IMR-90 (cell line): ENCODE data around the gene KRTAP10-1. TPM values are rescaled to one million over a fixed set of nuclear protein-coding genes. Genes with fewer than 3 reads are reported as not detected.

ENCODE experiments used
- ATAC-seq: fragments of 200-7000 bp; cut with Tn5 transposase; 2 replicates; pipeline ENCODE4 v1.9.1; 2020; ENCODE audit warnings: low read depth, mild to moderate bottlenecking, moderate library complexity
- BruUV-seq: library from RNA; stranded (reverse); fragments of 400-500 nt; replicated peaks from 2 replicates; lab custom pipeline; 2021; lab: Mats Ljungman, UMichigan
- CTCF ChIA-PET: fragments of 300-600 bp; formaldehyde crosslinking; extraction: SDS; loops from one replicate; lab custom pipeline; 2021; ENCODE audit warnings: antibody characterized with exemption; lab: Yijun Ruan, JAX
- POLR2A ChIA-PET: fragments of 300-600 bp; sonication (Branson Sonifier 250); formaldehyde crosslinking; loops from one replicate; lab custom pipeline; 2022; ENCODE audit warnings: antibody characterized with exemption; ENCODE audit not compliant: unreplicated experiment; lab: Charles Lee
- DNase-seq: peaks from one replicate; pipeline ENCODE4 v3.0.0; 2013
- H2AFZ ChIP-seq: replicated peaks from 2 replicates; pipeline ENCODE3; 2013; ENCODE audit warnings: low read length, mild to moderate bottlenecking; ENCODE audit not compliant: poor library complexity
- H2AK5ac ChIP-seq: 2 replicates; pipeline ENCODE4 v1.6.1; 2013; ENCODE audit warnings: low read depth, low read length, inconsistent platforms
- H2AK9ac ChIP-seq: replicated peaks from 2 replicates; pipeline ENCODE3; 2013; ENCODE audit warnings: mild to moderate bottlenecking, low read depth, low read length, moderate library complexity; ENCODE audit not compliant: poor library complexity
- H2BK120ac ChIP-seq: 2 replicates; pipeline ENCODE4 v1.6.1; 2013; ENCODE audit warnings: low read depth, low read length, inconsistent platforms
- H2BK15ac ChIP-seq: 3 replicates; pipeline ENCODE4 v1.6.1; 2013; ENCODE audit warnings: low read depth, low read length, inconsistent platforms
- H2BK20ac ChIP-seq: 2 replicates; pipeline ENCODE4 v1.6.1; 2013; ENCODE audit warnings: low read depth, mild to moderate bottlenecking, inconsistent platforms, low read length, moderate library complexity
- H2BK5ac ChIP-seq: 2 replicates; pipeline ENCODE4 v1.6.1; 2013; ENCODE audit warnings: mild to moderate bottlenecking, low read depth, low read length, inconsistent platforms; ENCODE audit not compliant: poor library complexity, severe bottlenecking
- H3K14ac ChIP-seq: replicated peaks from 2 replicates; pipeline ENCODE4 v1.6.1; 2013; ENCODE audit warnings: low read depth, low read length, inconsistent platforms
- H3K18ac ChIP-seq: 2 replicates; pipeline ENCODE4 v1.6.1; 2013; ENCODE audit warnings: low read depth, low read length, control low read depth
- H3K23ac ChIP-seq: 2 replicates; pipeline ENCODE4 v1.6.1; 2013; ENCODE audit warnings: low read depth, low read length, inconsistent platforms
- H3K27ac ChIP-seq: 2 replicates; pipeline ENCODE4 v1.5.1; 2013; ENCODE audit warnings: mild to moderate bottlenecking, control low read depth, low read length; ENCODE audit not compliant: insufficient read depth
- H3K27me3 ChIP-seq: 2 replicates; pipeline ENCODE4 v1.6.1; 2013; ENCODE audit warnings: low read length; ENCODE audit not compliant: control insufficient read depth, insufficient read depth
- H3K36me3 ChIP-seq: 2 replicates; pipeline ENCODE4 v1.6.1; 2013; ENCODE audit warnings: low read length, mixed read lengths; ENCODE audit not compliant: control insufficient read depth, insufficient read depth
- H3K4ac ChIP-seq: 2 replicates; pipeline ENCODE4 v1.6.1; 2013; ENCODE audit warnings: low read depth, low read length, inconsistent platforms
- H3K4me1 ChIP-seq: 2 replicates; pipeline ENCODE4 v1.6.1; 2013; ENCODE audit warnings: low read length, mixed read lengths; ENCODE audit not compliant: control insufficient read depth, insufficient read depth
- H3K4me2 ChIP-seq: 2 replicates; pipeline ENCODE4 v1.6.1; 2013; ENCODE audit warnings: low read depth, mild to moderate bottlenecking, control low read depth, low read length, moderate library complexity
- H3K4me3 ChIP-seq: 2 replicates; pipeline ENCODE4 v1.5.1; 2013; ENCODE audit warnings: low read depth, mild to moderate bottlenecking, control low read depth, low read length, moderate library complexity; ENCODE audit not compliant: insufficient read depth
- H3K56ac ChIP-seq: 2 replicates; pipeline ENCODE4 v1.6.1; 2013; ENCODE audit warnings: low read length, inconsistent platforms; ENCODE audit not compliant: insufficient read depth; ENCODE audit errors: extremely low read depth
- H3K79me1 ChIP-seq, 2 experiments: 2 replicates each; pipeline ENCODE4 v1.6.1; 2013; ENCODE audit warnings: low read length in 2 of 2, inconsistent platforms in 1 of 2, low read depth in 1 of 2
- H3K9ac ChIP-seq: 2 replicates; pipeline ENCODE4 v1.6.1; 2013; ENCODE audit warnings: low read depth, low read length, control low read depth
- H3K9me1 ChIP-seq: 2 replicates; pipeline ENCODE4 v1.6.1; 2013; ENCODE audit warnings: low read length, inconsistent platforms; ENCODE audit not compliant: insufficient read depth
- H3K9me3 ChIP-seq: 2 replicates; pipeline ENCODE4 v1.6.1; 2013; ENCODE audit warnings: low read length; ENCODE audit not compliant: control insufficient read depth, insufficient read depth
- H4K20me1 ChIP-seq: 2 replicates; pipeline ENCODE4 v1.6.1; 2013; ENCODE audit warnings: low read length, inconsistent platforms; ENCODE audit not compliant: insufficient read depth
- H4K5ac ChIP-seq: 2 replicates; pipeline ENCODE4 v1.6.1; 2013; ENCODE audit warnings: mild to moderate bottlenecking, low read depth, low read length, control low read depth
- H4K8ac ChIP-seq, 2 experiments: 2 replicates each; pipeline ENCODE4 v1.6.1; 2013; ENCODE audit warnings: low read depth in 2 of 2, low read length in 2 of 2, control low read depth in 1 of 2, inconsistent platforms in 1 of 2
- H4K91ac ChIP-seq: 2 replicates; pipeline ENCODE4 v1.6.1; 2013; ENCODE audit warnings: low read depth, low read length, inconsistent platforms; ENCODE audit not compliant: insufficient read depth
- CEBPB ChIP-seq: IDR thresholded peaks from 2 replicates; pipeline ENCODE4 v1.6.1; 2012; ENCODE audit warnings: low read depth, low read length, improper control_type of control experiment
- CTCF ChIP-seq: conservative IDR thresholded peaks from 2 replicates; pipeline ENCODE4 v1.5.1; 2012; ENCODE audit warnings: mild to moderate bottlenecking, low read depth, low read length, improper control_type of control experiment
- WGBS, 2 experiments: methylation state at CpG; one replicate each; pipeline versions ENCODE4 v1.1.5 to v1.1.7; 2013; ENCODE audit warnings: missing lambda C conversion rate in 2 of 2; ENCODE audit not compliant: insufficient read length in 1 of 2; ENCODE audit errors: extremely low coverage in 2 of 2; 5-methylcytosine and 5-hydroxymethylcytosine counted together
- dilution Hi-C: fragments of 300-500 bp; cut with HindIII; formaldehyde crosslinking; loops from one replicate; pipeline ENCODE4 v1.14.3; 2018; ENCODE audit warnings: low sequenced_read_pairs; ENCODE audit not compliant: unreplicated experiment
- in situ Hi-C: fragments of 300-500 bp; cut with MboI; formaldehyde crosslinking; loops from 3 replicates; pipeline ENCODE4 v1.14.3; 2019; ENCODE audit warnings: low sequenced_read_pairs, inconsistent platforms, mixed read lengths
- intact Hi-C: fragments of 100-400 bp; cut with micrococcal nuclease; formaldehyde crosslinking; loops from 2 replicates; pipeline ENCODE4 v1.10.0; 2022
- polyA plus RNA-seq, 3 experiments: library from polyadenylated mRNA; depleted of rRNA; stranded (reverse); fragments of >200 nt; gene quantifications; 2 replicates each; pipeline ENCODE4 v1.2.3, GENCODE V29; 2012; ENCODE audit warnings: low replicate concordance in 1 of 3
- total RNA-seq: library from RNA; depleted of rRNA; stranded (reverse); fragments of >200 nt; gene quantifications from 2 replicates; pipeline ENCODE4 v1.2.3, GENCODE V29; 2012

KRTAP10-1 gene
- total and polyA plus RNA-seq, 2 of the 4 experiments (the other 2 are of a cell fraction): not detected

- H3K14ac ChIP-seq: no peak overlapping the region
- H2BK15ac ChIP-seq: no peak overlapping the region
- intact Hi-C loops: no loop called here
- no peak overlapping the region for H3K4me3 ChIP-seq
- no peaks in the 10 kb centered on the region for H3K79me1 ChIP-seq
- H3K4me2 ChIP-seq: no peak overlapping the region
- no peak overlapping the region for H2BK120ac ChIP-seq
- no peak overlapping the region for H2AK5ac ChIP-seq
- no peak overlapping the region for H4K5ac ChIP-seq
- peaks cover 17% of the 10 kb centered on the region for H3K9me3 ChIP-seq
- H2AK9ac ChIP-seq: no peak overlapping the region
- no peak overlapping the region for H4K8ac ChIP-seq
- no peak overlapping the region for H2BK5ac ChIP-seq
- CTCF ChIA-PET: no interaction called here
- peaks cover 26% of the 10 kb centered on the region for H3K27me3 ChIP-seq
- no peak for DNase-seq
- in situ Hi-C loops: no loop called here
- H3K18ac ChIP-seq: no peak overlapping the region
- no peak overlapping the region for H3K4ac ChIP-seq
- dilution Hi-C loops: no loop called here
- BruUV-seq: no TSS peak
- no peaks in the 10 kb centered on the region for H3K36me3 ChIP-seq
- H2AFZ ChIP-seq: no peak overlapping the region
- no peak overlapping the region for H2BK20ac ChIP-seq
- H3K9ac ChIP-seq: no peak overlapping the region
- WGBS, 2 experiments: 60% methylated on average over 2 of the region's 6 CpGs; no CpG with 5 or more reads in 1 of the 2 experiments
- H3K23ac ChIP-seq: no peak overlapping the region
- no peak overlapping the region for H3K56ac ChIP-seq
- H4K20me1 ChIP-seq: no peaks in the 10 kb centered on the region
- no peaks in the 10 kb centered on the region for H3K9me1 ChIP-seq
- no peak for ATAC-seq
- no peak overlapping the region for H4K91ac ChIP-seq
- H3K4me1 ChIP-seq: no peaks in the 10 kb centered on the region
- TF ChIP-seq CEBPB (0 out of 2 replicates have a peak, but pooled peaks have one; percentile 25), CTCF (no peak)
- POLR2A ChIA-PET: no interaction called here
- H3K27ac ChIP-seq: no peak overlapping the region
Observed at GRCh38 chr21:44497703-44498126, 42.3 kb downstream of the KRTAP10-1 start.
